Epithelial cell of esophagus (primary cell): Measurements from ENCODE around the gene DEGS1.
"Not testable (repeated sequence)": the region's sequence is repeated elsewhere in the genome, so short reads cannot be mapped to it uniquely, and the experiment has no call there.

Experiments
- DNase-seq: peaks from one replicate; pipeline ENCODE4 v3.0.0; 2010; ENCODE audit warnings: low read depth
- H3K4me3 ChIP-seq: 2 replicates; pipeline ENCODE4 v1.5.1; 2011; ENCODE audit warnings: mild to moderate bottlenecking, low read length, control low read depth
- TF ChIP-seq, protein P1 (sequence below): IDR thresholded peaks from 2 replicates; pipeline ENCODE4 v1.5.1; 2011; ENCODE audit warnings: low read depth, mild to moderate bottlenecking, low read length, control low read depth, inconsistent platforms; ENCODE audit not compliant: insufficient read depth; ENCODE audit errors: missing control alignments

Gene DEGS1

DNA sequence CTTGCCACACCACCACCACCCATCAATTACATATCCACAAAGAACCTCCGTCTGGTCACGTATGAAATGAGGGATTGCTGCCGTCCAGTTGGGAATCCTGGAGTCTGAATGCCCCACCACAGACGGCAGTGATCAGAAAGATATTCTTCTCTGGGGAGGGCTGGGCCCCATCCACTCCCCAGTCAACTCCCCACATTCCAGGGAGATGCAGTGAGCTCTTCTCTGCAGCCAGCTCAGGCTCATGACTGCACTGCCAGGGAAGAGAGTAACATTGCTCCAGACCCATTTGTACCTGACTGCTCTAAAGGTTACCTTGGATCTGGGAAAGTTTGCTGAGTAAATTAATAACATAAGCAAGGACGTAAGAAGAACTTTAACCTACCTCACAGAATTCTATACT is 18.3 kb downstream of the DEGS1 start:
- TF ChIP-seq, protein P1, sequence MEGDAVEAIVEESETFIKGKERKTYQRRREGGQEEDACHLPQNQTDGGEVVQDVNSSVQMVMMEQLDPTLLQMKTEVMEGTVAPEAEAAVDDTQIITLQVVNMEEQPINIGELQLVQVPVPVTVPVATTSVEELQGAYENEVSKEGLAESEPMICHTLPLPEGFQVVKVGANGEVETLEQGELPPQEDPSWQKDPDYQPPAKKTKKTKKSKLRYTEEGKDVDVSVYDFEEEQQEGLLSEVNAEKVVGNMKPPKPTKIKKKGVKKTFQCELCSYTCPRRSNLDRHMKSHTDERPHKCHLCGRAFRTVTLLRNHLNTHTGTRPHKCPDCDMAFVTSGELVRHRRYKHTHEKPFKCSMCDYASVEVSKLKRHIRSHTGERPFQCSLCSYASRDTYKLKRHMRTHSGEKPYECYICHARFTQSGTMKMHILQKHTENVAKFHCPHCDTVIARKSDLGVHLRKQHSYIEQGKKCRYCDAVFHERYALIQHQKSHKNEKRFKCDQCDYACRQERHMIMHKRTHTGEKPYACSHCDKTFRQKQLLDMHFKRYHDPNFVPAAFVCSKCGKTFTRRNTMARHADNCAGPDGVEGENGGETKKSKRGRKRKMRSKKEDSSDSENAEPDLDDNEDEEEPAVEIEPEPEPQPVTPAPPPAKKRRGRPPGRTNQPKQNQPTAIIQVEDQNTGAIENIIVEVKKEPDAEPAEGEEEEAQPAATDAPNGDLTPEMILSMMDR, result no peak
- DNase-seq, result no peak
- H3K4me3 ChIP-seq, result no peak overlapping the region

DNA sequence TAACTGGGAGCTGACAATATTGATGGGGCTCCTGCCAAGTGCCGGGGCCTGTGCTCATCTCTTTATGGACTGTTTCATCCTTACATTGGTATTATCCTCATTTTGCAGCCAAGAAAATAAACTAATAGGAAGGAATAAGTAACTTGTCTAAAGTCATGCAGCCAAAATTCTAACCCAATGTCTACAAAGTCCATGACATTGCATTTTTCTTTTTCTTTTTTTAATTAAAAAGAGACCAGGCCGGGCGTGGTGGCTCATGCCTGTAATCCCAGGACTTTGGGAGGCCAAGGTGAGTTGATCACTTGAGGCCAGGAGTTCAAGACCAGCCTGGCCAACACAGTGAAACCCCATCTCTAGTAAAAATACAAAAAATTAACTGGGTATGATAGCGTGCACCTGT is 18.8 kb downstream of the DEGS1 start:
- H3K4me3 ChIP-seq, result no peak overlapping the region
- TF ChIP-seq, protein P1, result no peak
- DNase-seq, result no peak

DNA sequence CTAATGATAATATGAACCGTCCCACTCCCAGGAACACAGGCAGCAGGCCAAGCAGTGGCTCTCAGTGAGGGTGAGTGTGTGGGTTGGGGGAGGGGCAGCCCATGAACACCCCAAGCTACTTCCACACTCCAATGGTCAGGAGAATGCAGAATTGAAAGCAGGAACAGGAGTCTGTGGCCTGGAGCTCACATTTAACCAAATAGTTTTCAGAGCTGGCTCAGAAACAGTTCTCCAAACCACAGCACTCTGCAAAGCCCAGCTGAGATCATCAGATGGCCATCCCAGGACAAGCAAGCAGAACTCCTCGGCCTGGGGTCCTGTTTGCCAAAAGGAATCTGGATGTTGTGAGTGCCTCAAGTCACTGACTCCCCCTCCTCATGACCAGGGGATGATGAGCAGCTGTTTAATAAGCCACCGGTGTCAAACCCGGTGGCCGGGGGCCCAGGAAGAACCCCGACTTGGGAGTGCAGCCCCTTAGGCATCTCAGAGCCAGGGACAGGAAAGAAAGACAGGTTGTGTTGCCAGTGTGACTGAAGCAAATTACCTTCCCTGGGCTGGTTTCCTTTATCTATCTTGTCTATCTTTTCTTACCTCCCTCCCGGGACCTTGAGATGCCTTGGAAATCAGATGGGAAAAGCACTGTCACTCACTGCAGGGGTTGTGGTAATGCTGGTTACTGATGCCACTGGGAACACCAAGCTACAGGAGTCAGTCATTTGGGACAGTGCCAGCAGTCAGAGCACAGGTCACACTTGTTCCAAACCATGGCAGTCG is 20.4 kb downstream of the DEGS1 start:
- DNase-seq, result peak; percentile 36
- H3K4me3 ChIP-seq, result no peak overlapping the region
- TF ChIP-seq, protein P1, result no peak

DNA sequence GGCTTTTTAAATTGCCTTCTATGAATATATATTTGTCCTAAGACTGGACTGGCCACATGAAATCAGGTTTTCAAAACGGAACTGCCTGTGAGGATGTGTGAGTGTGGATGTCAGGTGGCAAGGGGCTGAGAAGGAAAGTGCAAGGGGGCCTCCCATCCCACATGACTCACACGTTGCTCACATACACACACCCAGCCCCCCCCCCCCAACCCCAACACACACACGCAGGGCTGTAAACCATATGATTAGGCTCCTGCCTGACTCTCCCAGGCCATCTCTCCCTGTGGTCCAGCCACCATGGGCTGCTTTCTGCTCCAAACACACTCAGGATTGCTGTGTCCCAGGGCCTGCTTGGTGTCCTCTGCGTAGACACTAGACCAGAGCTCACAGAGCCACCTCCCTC is 22.4 kb downstream of the DEGS1 start:
- TF ChIP-seq, protein P1, result no peak
- H3K4me3 ChIP-seq, result no peak overlapping the region
- peak; percentile 84 for DNase-seq

DNA sequence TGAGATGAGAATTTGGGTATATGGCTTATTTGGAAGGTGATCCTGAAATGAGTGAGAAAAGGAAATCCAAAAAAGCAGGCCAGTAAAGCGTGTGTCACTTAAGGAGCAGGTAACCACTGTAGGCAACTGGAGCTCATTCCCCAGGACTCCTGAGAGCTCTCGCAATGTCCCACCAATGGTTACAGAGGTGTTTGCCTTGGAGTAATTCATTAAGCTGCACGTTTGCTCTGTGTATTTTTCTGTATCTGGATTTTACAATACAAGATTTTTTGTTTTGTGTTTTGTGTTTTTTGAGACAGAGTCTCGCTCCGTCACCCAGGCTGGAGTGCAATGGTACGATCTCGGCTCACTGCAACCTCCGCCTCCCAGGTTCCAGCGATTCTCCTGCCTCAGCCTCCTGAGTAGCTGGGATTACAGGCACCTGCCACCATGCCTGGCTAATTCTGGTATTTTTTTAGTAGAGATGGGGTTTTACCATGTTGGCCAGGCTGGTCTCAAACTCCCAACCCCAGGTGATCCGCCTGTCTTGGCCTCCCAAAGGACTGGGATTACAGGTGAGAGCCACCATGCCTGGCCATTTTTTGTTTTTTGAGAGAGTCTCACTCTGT is 23.0 kb downstream of the DEGS1 start:
- H3K4me3 ChIP-seq, DNase-seq: not testable (repeated sequence)

DNA sequence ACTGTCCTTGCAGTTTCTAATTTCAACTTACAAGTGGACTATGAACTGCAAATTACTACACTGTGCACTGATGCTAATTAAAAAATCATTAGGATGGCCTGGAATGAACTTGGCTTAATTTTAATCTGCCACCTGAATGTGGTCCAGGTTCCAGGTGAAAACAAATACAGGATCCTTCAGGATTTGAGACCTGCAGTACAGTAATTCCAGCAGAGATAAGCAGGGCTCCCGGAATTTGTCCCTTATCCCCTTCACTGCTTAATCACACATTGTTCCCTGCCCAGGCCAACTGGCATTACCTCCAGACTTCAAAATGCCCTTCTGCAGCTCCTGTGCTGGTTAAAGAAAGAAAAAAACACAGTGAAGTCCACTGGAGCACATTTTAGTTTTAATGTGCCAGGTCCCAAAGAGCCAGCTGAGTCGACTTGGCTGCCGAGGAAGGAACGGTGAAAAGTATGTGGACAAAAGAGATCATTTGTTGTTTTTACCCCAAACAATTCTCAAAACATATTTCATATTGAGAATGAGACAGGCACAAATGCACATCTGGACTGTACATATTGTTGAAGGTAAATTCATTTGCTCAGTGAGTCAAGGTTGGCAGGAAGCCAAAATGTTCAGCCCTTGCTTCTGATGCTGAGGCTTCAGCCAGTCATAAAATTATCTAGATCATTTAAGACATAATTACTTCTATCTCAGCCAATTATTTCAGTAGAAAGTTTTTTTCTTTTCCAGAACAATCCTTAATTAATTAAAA is 28.3 kb downstream of the DEGS1 start:
- TF ChIP-seq, protein P1, result no peak
- H3K4me3 ChIP-seq, result no peak overlapping the region
- peak; percentile 91 for DNase-seq

DNA sequence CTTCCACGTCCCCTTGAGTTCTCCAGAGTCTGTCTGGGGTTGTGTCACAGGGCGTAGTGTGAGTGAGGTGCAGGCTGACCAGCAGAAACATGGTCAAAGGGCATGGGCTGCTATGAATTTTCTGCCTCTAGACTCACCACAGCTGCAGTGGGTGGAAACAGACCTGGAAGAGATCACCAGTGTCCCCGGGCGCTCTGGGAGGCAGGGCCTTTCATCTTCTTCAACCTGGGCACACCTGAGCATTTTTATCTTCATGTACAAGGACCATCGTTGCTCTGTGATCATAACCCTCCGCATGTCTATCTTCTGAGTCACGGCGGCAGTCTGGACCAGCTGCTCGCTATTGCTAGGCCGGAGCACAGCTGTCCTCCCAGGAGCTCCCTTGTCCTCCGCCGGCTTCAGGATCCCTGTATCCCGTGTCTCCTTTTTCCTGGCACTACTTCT is 29.6 kb downstream of the DEGS1 start:
- H3K4me3 ChIP-seq, result no peak overlapping the region
- TF ChIP-seq, protein P1, result no peak
- DNase-seq, result no peak
